Gastrocnemius medialis (tissue), 4 donors: ENCODE measurements around the gene SCAMP1.

Experiments
- POLR2A ChIP-seq, 2 donors: fragments of 450-650 bp; IDR thresholded peaks; one replicate each; pipeline ENCODE4 v1.6.1; 2017; ENCODE audit warnings: antibody characterized with exemption in 2 of 2, mild to moderate bottlenecking in 2 of 2, moderate library complexity in 2 of 2
- TF ChIP-seq, protein P1 (sequence below), 5 experiments: fragments of 450-650 bp in 3 of 5; fragments of 200-600 bp in 2 of 5; sonication (generic) in 2 of 5; IDR thresholded peaks in 4 of 5; conservative IDR thresholded peaks in 1 of 5; 1 replicate in 4 of 5; 2 replicates in 1 of 5; pipeline ENCODE4 v1.5.1; 2016 to 2019; ENCODE audit warnings: antibody characterized with exemption in 5 of 5, mild to moderate bottlenecking in 3 of 5, moderate library complexity in 3 of 5

DNA sequence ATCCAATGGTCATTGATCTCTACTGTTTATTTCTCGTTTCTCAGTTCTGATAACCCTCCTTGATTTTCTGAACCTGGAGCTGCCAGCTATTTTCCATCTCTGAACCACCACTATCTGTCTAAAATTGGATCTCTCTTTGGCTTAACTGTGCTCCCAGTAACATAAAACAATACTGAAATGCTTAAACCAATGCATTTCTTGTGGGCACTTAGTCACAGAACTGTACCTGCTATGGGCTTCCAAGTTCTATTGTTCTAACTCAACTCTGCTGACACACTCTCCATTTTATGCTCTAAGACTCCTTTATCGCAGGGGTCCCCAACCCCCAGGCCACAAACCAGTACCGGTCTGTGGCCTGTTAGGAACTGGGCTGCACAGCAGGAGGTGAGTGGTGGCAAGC is 167.5 kb downstream of the SCAMP1 start:
- no peak for TF ChIP-seq POLR2A (IDR thresholded peaks at IDR 0.05)
- TF ChIP-seq, protein P1, sequence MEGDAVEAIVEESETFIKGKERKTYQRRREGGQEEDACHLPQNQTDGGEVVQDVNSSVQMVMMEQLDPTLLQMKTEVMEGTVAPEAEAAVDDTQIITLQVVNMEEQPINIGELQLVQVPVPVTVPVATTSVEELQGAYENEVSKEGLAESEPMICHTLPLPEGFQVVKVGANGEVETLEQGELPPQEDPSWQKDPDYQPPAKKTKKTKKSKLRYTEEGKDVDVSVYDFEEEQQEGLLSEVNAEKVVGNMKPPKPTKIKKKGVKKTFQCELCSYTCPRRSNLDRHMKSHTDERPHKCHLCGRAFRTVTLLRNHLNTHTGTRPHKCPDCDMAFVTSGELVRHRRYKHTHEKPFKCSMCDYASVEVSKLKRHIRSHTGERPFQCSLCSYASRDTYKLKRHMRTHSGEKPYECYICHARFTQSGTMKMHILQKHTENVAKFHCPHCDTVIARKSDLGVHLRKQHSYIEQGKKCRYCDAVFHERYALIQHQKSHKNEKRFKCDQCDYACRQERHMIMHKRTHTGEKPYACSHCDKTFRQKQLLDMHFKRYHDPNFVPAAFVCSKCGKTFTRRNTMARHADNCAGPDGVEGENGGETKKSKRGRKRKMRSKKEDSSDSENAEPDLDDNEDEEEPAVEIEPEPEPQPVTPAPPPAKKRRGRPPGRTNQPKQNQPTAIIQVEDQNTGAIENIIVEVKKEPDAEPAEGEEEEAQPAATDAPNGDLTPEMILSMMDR (IDR thresholded peaks at IDR 0.05 in 4 of 5, conservative IDR thresholded peaks at IDR 0.05 in 1 of 5): no peak
